HTERT RPE-1 (cell line): ENCODE results near the gene KRT86.

Experiments
- in situ Hi-C: fragments of 300-500 bp; cut with MboI; formaldehyde crosslinking; loops from 4 replicates; pipeline ENCODE4 v1.14.3; 2020; ENCODE audit warnings: low sequenced_read_pairs

The KRT86 gene

GRCh38 chr12:52274521-52275120 is at the start of gene KRT86:
KRT86 (plus strand) TSS chr12:52274645; CDS start chr12:52301917, 27,272 bp downstream.
- in situ Hi-C loops = no loop called here

DNA sequence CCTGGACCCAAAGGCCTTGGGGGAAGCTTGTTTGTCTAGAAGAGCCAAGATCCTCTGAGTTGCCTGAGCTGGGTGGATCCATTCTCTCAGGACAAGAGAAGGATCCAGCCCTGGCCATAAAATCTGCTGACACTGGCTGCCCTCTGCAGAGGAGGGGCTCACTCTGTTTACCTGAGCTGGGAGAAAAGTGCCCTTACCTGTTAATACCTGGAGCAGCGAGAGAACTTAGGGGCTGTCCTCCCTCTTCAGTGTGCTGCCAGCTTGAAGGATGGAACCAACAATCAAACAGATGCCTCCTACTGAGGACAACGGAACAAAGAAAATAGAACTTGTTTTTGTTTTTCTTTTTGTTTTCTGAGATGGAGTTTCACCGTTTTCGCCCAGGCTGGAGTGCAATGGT is 48.7 kb upstream of the KRT86 start:
- in situ Hi-C loops = no loop called here

- in situ Hi-C loops = no loop called here
Observed at GRCh38 chr12:52226446-52226845, 48.0 kb upstream of the KRT86 start.

- in situ Hi-C loops = no loop called here
Observed at GRCh38 chr12:52227606-52228166, 46.8 kb upstream of the KRT86 start.

DNA sequence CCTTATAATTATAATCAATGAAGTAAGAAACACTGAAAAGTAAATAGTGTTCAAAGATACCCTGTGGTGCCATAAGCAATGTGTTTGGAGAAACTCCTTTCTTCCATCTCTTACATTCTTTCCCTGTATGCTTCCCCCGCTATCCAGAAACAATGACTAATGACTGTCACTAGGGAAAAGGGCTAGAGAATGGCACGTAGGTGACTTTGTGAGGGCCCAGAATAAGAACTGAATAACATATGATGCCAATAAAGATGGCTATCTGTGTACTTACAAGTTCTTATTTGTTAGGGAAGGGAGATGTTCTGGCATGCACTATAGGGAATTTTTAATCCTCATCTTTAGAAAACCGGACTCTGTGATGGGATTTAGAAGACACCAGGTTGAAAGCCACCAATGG is 46.1 kb upstream of the KRT86 start:
- in situ Hi-C loops = no loop called here

DNA sequence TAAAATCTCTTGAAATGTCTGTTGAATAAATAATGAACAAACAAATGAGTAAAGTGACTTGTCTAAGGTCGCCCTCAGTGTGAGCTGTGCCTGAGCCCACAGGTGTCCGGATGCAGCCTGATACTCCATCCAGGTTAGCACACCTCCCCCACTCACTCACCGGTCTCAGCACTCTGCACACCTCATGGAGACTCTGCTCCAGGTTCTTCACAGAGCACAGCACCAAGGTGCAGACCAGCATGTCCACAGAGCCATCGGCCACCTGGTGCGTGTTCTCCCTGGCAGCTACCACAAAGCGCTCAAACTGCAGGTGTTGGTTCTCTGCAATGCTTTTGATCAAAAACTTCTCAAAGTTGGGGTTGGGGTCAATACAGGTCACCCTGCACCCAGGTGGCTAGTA is 45.5 kb upstream of the KRT86 start:
- in situ Hi-C loops = no loop called here

- in situ Hi-C loops = no loop called here
Observed at GRCh38 chr12:52229836-52230343, 44.6 kb upstream of the KRT86 start.

DNA sequence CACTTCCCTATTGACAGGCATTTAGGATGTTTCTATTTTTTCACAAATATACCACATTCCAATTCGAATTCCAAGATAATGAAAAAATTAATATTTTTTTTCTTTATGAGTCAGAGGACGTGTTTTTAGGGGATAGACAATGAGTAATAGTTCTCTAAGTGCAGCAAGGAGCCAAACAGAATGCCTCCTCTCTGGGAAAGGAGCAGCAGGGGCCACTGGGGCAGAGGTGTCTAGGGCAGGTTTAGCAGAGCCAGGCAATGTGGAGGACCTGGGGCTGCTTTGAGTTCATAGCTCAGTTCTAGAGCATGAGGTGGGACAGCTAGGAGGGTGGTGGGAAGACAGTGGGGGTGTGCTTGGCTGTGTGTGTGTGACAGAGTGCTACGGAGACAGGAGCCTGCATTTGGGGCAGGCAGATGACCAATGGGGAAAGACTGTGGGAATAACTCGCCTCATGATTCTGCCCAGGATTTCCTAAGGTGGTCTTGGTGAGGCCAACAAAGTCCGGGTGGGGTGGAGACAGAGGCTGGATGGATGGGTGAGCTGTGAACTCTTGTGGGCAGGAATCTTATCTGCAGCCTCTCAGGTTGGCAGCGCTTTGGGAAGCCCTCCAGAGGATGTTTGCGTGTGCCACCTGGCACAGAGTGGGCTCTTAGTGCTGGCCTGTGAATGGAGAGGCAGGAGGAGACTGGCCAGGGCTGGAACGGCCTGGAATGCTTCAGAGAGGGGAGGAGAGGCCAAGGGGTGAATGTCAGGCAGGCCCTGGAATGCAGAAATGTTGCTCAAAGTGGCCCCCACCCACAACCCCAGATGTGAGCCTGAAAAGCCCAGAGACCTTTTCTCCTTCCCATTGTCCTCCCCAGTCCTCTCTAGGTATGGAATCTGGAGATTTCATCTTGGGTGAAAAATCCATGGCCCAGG is 43.8 kb upstream of the KRT86 start:
- in situ Hi-C loops = no loop called here

GRCh38 chr12:52231305-52232202 is 42.9 kb upstream of the KRT86 start:
- in situ Hi-C loops = no loop called here

DNA sequence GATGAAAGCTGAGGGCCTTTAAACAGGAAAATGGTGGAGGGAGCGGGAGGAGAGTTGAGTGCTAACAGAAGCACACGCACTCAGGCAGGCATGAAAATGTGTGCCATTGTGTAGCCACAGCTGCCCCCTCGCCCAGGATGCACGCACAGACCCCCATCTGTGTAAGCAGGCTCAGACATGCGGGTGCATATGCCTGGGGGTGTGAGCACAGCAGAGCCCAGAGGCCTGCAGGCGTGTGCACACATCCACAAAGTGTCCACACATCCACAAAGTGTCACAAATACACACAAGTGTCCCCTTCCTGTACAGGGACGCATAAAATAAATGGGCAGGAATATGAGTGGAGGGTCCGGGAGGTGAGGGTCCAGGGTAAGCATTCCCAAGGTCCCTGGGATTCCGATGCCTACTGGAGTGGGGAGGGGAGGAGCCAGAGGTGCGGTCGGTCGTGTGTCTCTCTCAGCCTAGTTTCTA is 42.2 kb upstream of the KRT86 start:
- in situ Hi-C loops = no loop called here

GRCh38 chr12:52232674-52233461 is 41.6 kb upstream of the KRT86 start, which contains the start of gene KRT7:
KRT7 (plus strand) TSS chr12:52233243; CDS start chr12:52233297, 54 bp downstream.
- in situ Hi-C loops = no loop called here

- in situ Hi-C loops = no loop called here
Observed at GRCh38 chr12:52233462-52234207, 40.8 kb upstream of the KRT86 start.

DNA sequence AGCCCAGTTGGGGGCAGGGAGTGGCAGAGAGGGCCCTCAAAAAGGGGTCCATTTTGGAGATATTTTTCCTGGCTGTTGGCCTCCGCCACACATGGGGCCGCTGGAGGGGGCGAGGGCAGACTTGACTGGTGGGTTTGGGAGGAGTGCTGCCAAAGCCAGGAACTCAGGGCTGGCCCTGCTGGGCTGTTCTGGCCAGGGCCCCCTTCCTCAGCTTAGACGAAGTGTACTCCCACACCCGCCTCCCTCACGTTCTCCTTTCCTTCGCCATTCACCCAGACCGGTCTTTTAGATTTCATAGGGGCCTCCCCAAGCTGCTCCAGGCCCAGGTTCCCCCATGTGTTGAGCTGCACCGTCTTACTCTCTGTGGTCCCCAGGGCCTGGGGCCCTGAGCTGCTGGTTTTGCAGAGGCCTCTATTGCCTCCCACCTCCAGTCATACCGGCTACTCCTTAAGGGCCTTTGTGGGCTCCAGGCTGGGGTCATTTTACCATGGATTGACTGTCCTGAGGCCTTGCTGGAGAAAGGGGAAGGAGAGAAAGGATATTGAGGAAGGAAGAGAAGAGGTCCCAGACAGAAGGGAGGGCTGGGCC is 40.1 kb upstream of the KRT86 start:
- in situ Hi-C loops = no loop called here

GRCh38 chr12:52235001-52235764 is 39.3 kb upstream of the KRT86 start:
- in situ Hi-C loops = no loop called here

- in situ Hi-C loops = no loop called here
Observed at GRCh38 chr12:52235822-52236361, 38.6 kb upstream of the KRT86 start.

GRCh38 chr12:52236386-52237050 is 37.9 kb upstream of the KRT86 start:
- in situ Hi-C loops = no loop called here

DNA sequence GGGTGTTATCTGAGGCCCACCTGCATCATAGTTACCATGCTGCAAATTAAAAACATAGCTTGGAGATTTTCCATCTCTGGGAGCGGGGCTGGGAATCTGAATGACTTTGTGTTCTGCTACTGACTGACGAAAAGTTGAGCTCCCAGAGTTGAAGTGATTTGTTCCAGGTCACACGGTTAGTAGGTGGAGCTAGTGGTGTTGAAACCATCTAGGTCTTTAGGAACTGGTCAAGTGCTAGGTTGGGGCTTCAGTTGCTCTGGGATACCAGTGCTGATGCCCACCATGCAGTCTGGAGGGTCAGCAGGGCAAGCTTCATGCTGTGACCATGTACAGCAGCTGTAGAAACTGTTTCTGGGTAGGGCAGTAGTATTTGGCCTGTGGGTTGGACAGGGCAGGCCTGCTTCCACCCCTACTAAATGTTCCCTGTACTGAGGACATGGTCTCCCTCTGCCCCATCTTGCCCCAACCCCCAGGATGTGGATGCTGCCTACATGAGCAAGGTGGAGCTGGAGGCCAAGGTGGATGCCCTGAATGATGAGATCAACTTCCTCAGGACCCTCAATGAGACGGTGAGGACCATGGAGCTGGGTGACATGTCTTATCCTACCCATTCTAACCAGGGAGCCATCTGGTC is 36.1 kb upstream of the KRT86 start:
- in situ Hi-C loops = no loop called here
